HEK293T (cell line): Measurements from ENCODE around the gene SH3D19.
"Not testable (repeated sequence)": the region's sequence is repeated elsewhere in the genome, so short reads cannot be mapped to it uniquely, and the experiment has no call there.

Experiments
- CTCF ChIA-PET: fragments of 350-600 bp; formaldehyde crosslinking; extraction: SDS; loops from one replicate; lab custom pipeline; 2021; ENCODE audit warnings: antibody characterized with exemption, inconsistent platforms; lab: Yijun Ruan, JAX
- POLR2A ChIA-PET: fragments of 350-600 bp; formaldehyde crosslinking; extraction: SDS; loops from one replicate; lab custom pipeline; 2020; ENCODE audit warnings: antibody characterized with exemption, inconsistent platforms; lab: Yijun Ruan, JAX
- DNase-seq: peaks from one replicate; pipeline ENCODE4 v3.0.0; 2012; ENCODE audit warnings: mixed read lengths; ENCODE audit errors: extremely low spot score
- ARNT ChIP-seq: fragments of 450-650 bp; IDR thresholded peaks from 2 replicates; pipeline ENCODE4 v1.6.1; 2017; ENCODE audit warnings: mild to moderate bottlenecking
- BHLHE40 ChIP-seq: fragments of 450-650 bp; IDR thresholded peaks from 2 replicates; pipeline ENCODE4 v1.6.1; 2016; ENCODE audit warnings: mild to moderate bottlenecking, moderate library complexity, borderline replicate concordance
- CTBP1 ChIP-seq: fragments of 450-650 bp; IDR thresholded peaks from 2 replicates; pipeline ENCODE4 v1.6.1; 2016; ENCODE audit warnings: borderline replicate concordance
- ELF4 ChIP-seq: fragments of 450-650 bp; IDR thresholded peaks from 2 replicates; pipeline ENCODE4 v1.6.1; 2017; ENCODE audit warnings: antibody characterized with exemption
- FOXA1 ChIP-seq: fragments of 450-650 bp; IDR thresholded peaks from 2 replicates; pipeline ENCODE4 v1.6.1; 2016; ENCODE audit warnings: mild to moderate bottlenecking
- FOXK2 ChIP-seq: fragments of 450-650 bp; IDR thresholded peaks from 2 replicates; pipeline ENCODE4 v1.6.1; 2016; ENCODE audit warnings: mild to moderate bottlenecking
- FOXM1 ChIP-seq: fragments of 450-650 bp; IDR thresholded peaks from 2 replicates; pipeline ENCODE4 v1.6.1; 2017; ENCODE audit warnings: mild to moderate bottlenecking, borderline replicate concordance
- HDGF ChIP-seq: fragments of 450-650 bp; IDR thresholded peaks from 2 replicates; pipeline ENCODE4 v1.6.1; 2017; ENCODE audit warnings: antibody characterized with exemption, borderline replicate concordance
- L3MBTL2 ChIP-seq: fragments of 450-650 bp; conservative IDR thresholded peaks from 2 replicates; pipeline ENCODE4 v1.6.1; 2016; ENCODE audit warnings: mild to moderate bottlenecking
- LEF1 ChIP-seq: fragments of 450-650 bp; IDR thresholded peaks from 2 replicates; pipeline ENCODE4 v1.6.1; 2017; ENCODE audit warnings: mild to moderate bottlenecking, borderline replicate concordance
- NFRKB ChIP-seq: fragments of 450-650 bp; IDR thresholded peaks from 2 replicates; pipeline ENCODE4 v1.6.1; 2016; ENCODE audit warnings: mild to moderate bottlenecking, moderate library complexity
- PKNOX1 ChIP-seq: fragments of 450-650 bp; IDR thresholded peaks from 2 replicates; pipeline ENCODE4 v1.6.1; 2016
- SP1 ChIP-seq: fragments of 450-650 bp; IDR thresholded peaks from 2 replicates; pipeline ENCODE4 v1.6.1; 2017
- SUZ12 ChIP-seq: fragments of 450-650 bp; IDR thresholded peaks from 2 replicates; pipeline ENCODE4 v1.6.1; 2016; ENCODE audit warnings: mild to moderate bottlenecking
- TARDBP ChIP-seq: fragments of 450-650 bp; IDR thresholded peaks from 2 replicates; pipeline ENCODE4 v1.6.1; 2016
- ZNF384 ChIP-seq: fragments of 450-650 bp; IDR thresholded peaks from 2 replicates; pipeline ENCODE4 v1.6.1; 2016

The SH3D19 gene

GRCh38 chr4:151092488-151092887, 232.9 kb downstream of the SH3D19 start:
- CTCF ChIA-PET, result interaction anchor here (0.6 kb wide), 1 partner anchor 279 kb away, joined by 3 read pairs; no protein-coding TSS in a partner anchor
- POLR2A ChIA-PET, result no interaction called here
- TF ChIP-seq SUZ12, result no peak
- TF ChIP-seq NFRKB, result no peak
- no peak for TF ChIP-seq CTBP1
- no peak for TF ChIP-seq ELF4
- TF ChIP-seq PKNOX1, result no peak
- no peak for TF ChIP-seq SP1
- no peak for DNase-seq

- no peak for DNase-seq
- POLR2A ChIA-PET, result no interaction called here
- no peak for TF ChIP-seq LEF1
- no peak for TF ChIP-seq FOXA1
- TF ChIP-seq HDGF, result no peak
- TF ChIP-seq FOXK2, result no peak
- no peak for TF ChIP-seq ELF4
- no peak for TF ChIP-seq L3MBTL2
- no peak for TF ChIP-seq SP1
- TF ChIP-seq BHLHE40, result no peak
- no peak for TF ChIP-seq TARDBP
- TF ChIP-seq PKNOX1, result no peak
- CTCF ChIA-PET, result interaction anchor here (1.2 kb wide), 1 partner anchor 8 kb away, joined by 5 read pairs; no protein-coding TSS in a partner anchor
These were observed 234.4 kb downstream of the SH3D19 start for GRCh38 chr4:151091047-151091446.

GRCh38 chr4:151087467-151087866, 237.9 kb downstream of the SH3D19 start:
- DNase-seq, result no peak
- TF ChIP-seq BHLHE40, result no peak
- TF ChIP-seq FOXA1, result no peak
- no peak for TF ChIP-seq ELF4
- no peak for TF ChIP-seq HDGF
- TF ChIP-seq CTBP1, result no peak
- no peak for TF ChIP-seq TARDBP
- no peak for TF ChIP-seq FOXK2
- no peak for TF ChIP-seq ARNT
- no peak for TF ChIP-seq FOXM1
- no peak for TF ChIP-seq NFRKB
- no peak for TF ChIP-seq PKNOX1
- TF ChIP-seq ZNF384, result no peak
- TF ChIP-seq LEF1, result no peak
- POLR2A ChIA-PET, result no interaction called here
- CTCF ChIA-PET, result interaction anchor here (0.7 kb wide), 1 partner anchor 8 kb away, joined by 3 read pairs; no protein-coding TSS in a partner anchor

GRCh38 chr4:151077978-151078377, 247.4 kb downstream of the SH3D19 start:
- CTCF ChIA-PET, DNase-seq, POLR2A ChIA-PET: not testable (repeated sequence)

- TF ChIP-seq FOXA1, result no peak
- TF ChIP-seq SUZ12, result no peak
- TF ChIP-seq FOXM1, result no peak
- no peak for TF ChIP-seq ARNT
- DNase-seq, result no peak
- CTCF ChIA-PET, result no interaction called here
- POLR2A ChIA-PET, result interaction anchor here (1.3 kb wide), 1 partner anchor 59 kb away, joined by 4 read pairs; the partner anchor contains the start of gene LRBA
These were observed 250.9 kb downstream of the SH3D19 start for GRCh38 chr4:151074416-151074916.
